ENCODE measurements around the gene RERGL. TPM values are rescaled to one million over a fixed set of nuclear protein-coding genes. Genes with fewer than 3 reads are reported as not detected.

The RERGL gene
- total and polyA plus RNA-seq, 2 donors (not counting 1 experiment from before 2014, with no cell fraction given): 0.09 TPM; not detected in 1

- no peaks in the 10 kb centered on the region for H3K27me3 ChIP-seq (ENCODE audit: control insufficient read depth, insufficient read depth, low read length)
- H3K4me3 ChIP-seq (replicated peaks in 1 of 4; ENCODE audit: control extremely low read depth in 1 of 4, insufficient read depth in 1 of 4, low read depth in 3 of 4, low read length in 4 of 4): no peak overlapping the region
- H4K20me1 ChIP-seq (ENCODE audit: control insufficient read depth, extremely low read depth, insufficient read depth, low read length): no peaks in the 10 kb centered on the region
- peaks cover 6% of the 10 kb centered on the region for H3K9me3 ChIP-seq (ENCODE audit: control insufficient read depth, insufficient read depth, low read depth, low read length)
- no peak overlapping the region for H3K4me2 ChIP-seq (ENCODE audit: extremely low read depth, insufficient read depth, low read length)
- H3K79me2 ChIP-seq (ENCODE audit: control insufficient read depth, insufficient read depth, low read length): no peaks in the 10 kb centered on the region
- H3K4me1 ChIP-seq (ENCODE audit: control insufficient read depth, extremely low read depth, insufficient read depth, low read length): no peaks in the 10 kb centered on the region
- no peak overlapping the region for H2AFZ ChIP-seq (ENCODE audit: low read length)
- no peak overlapping the region for H3K9ac ChIP-seq (ENCODE audit: insufficient read depth, low read length)
- no peak for DNase-seq (ENCODE audit: low read depth in 2 of 2)
- no peaks in the 10 kb centered on the region for H3K36me3 ChIP-seq (ENCODE audit: control insufficient read depth, insufficient read depth, low read length)
- TF ChIP-seq EZH2 (IDR thresholded peaks at IDR 0.05; ENCODE audit: low read length, missing control alignments) (no peak), CTCF (conservative IDR thresholded peaks at IDR 0.05 in 1 of 2, IDR thresholded peaks at IDR 0.05 in 1 of 2; ENCODE audit: low read depth in 1 of 2, low read length in 2 of 2) (no peak)
- no peak overlapping the region for H3K27ac ChIP-seq (ENCODE audit: insufficient read depth, low read length)
These were observed 11.1 kb upstream of the RERGL start for GRCh38 chr12:18101043-18101442.

- Histone ChIP-seq H3K9ac (ENCODE audit: insufficient read depth, low read length) (no peak overlapping the region), H3K36me3 (ENCODE audit: control insufficient read depth, insufficient read depth, low read length) (no peaks in the 10 kb centered on the region), H3K9me3 (ENCODE audit: control insufficient read depth, insufficient read depth, low read depth, low read length) (no peaks in the 10 kb centered on the region), H3K79me2 (ENCODE audit: control insufficient read depth, insufficient read depth, low read length) (no peaks in the 10 kb centered on the region), H3K4me3 (replicated peaks in 1 of 4; ENCODE audit: control extremely low read depth in 1 of 4, insufficient read depth in 1 of 4, low read depth in 3 of 4, low read length in 4 of 4) (no peak overlapping the region), H4K20me1 (ENCODE audit: control insufficient read depth, extremely low read depth, insufficient read depth, low read length) (no peaks in the 10 kb centered on the region), H2AFZ (ENCODE audit: low read length) (no peak overlapping the region), H3K27me3 (ENCODE audit: control insufficient read depth, insufficient read depth, low read length) (no peaks in the 10 kb centered on the region), H3K4me2 (ENCODE audit: extremely low read depth, insufficient read depth, low read length) (no peak overlapping the region), H3K4me1 (ENCODE audit: control insufficient read depth, extremely low read depth, insufficient read depth, low read length) (no peaks in the 10 kb centered on the region), H3K27ac (ENCODE audit: insufficient read depth, low read length) (no peak overlapping the region)
- no peak for DNase-seq (ENCODE audit: low read depth in 2 of 2)
- TF ChIP-seq CTCF (conservative IDR thresholded peaks at IDR 0.05 in 1 of 2, IDR thresholded peaks at IDR 0.05 in 1 of 2; ENCODE audit: low read depth in 1 of 2, low read length in 2 of 2) (no peak), EZH2 (IDR thresholded peaks at IDR 0.05; ENCODE audit: low read length, missing control alignments) (no peak)
These were observed 5.9 kb downstream of the RERGL start for GRCh38 chr12:18084080-18084479.

- no peak overlapping the region for H3K4me3 ChIP-seq (replicated peaks in 1 of 4; ENCODE audit: control extremely low read depth in 1 of 4, insufficient read depth in 1 of 4, low read depth in 3 of 4, low read length in 4 of 4)
- no peak overlapping the region for H3K4me2 ChIP-seq (ENCODE audit: extremely low read depth, insufficient read depth, low read length)
- H3K27ac ChIP-seq (ENCODE audit: insufficient read depth, low read length): no peak overlapping the region
- H3K9me3 ChIP-seq (ENCODE audit: control insufficient read depth, insufficient read depth, low read depth, low read length): no peaks in the 10 kb centered on the region
- no peak overlapping the region for H3K9ac ChIP-seq (ENCODE audit: insufficient read depth, low read length)
- H3K27me3 ChIP-seq (ENCODE audit: control insufficient read depth, insufficient read depth, low read length): no peaks in the 10 kb centered on the region
- DNase-seq (ENCODE audit: low read depth in 2 of 2): no peak
- H3K79me2 ChIP-seq (ENCODE audit: control insufficient read depth, insufficient read depth, low read length): no peaks in the 10 kb centered on the region
- TF ChIP-seq EZH2 (IDR thresholded peaks at IDR 0.05; ENCODE audit: low read length, missing control alignments): no peak
- TF ChIP-seq CTCF (conservative IDR thresholded peaks at IDR 0.05 in 1 of 2, IDR thresholded peaks at IDR 0.05 in 1 of 2; ENCODE audit: low read depth in 1 of 2, low read length in 2 of 2): no peak
- H4K20me1 ChIP-seq (ENCODE audit: control insufficient read depth, extremely low read depth, insufficient read depth, low read length): no peaks in the 10 kb centered on the region
- H2AFZ ChIP-seq (ENCODE audit: low read length): no peak overlapping the region
- no peaks in the 10 kb centered on the region for H3K4me1 ChIP-seq (ENCODE audit: control insufficient read depth, extremely low read depth, insufficient read depth, low read length)
- H3K36me3 ChIP-seq (ENCODE audit: control insufficient read depth, insufficient read depth, low read length): no peaks in the 10 kb centered on the region
These were observed 10.3 kb downstream of the RERGL start for GRCh38 chr12:18079541-18080246.

All from fibroblast of lung (primary cell).